T-helper 9 cell (primary cell): Measurements from ENCODE around the gene PADI6.

ENCODE experiments used
- DNase-seq: peaks from one replicate; pipeline ENCODE4 v3.0.0-alpha.2; 2020

Gene PADI6

GRCh38 chr1:17436380-17437174 is 64.6 kb downstream of the PADI6 start:
- no peak for DNase-seq

DNA sequence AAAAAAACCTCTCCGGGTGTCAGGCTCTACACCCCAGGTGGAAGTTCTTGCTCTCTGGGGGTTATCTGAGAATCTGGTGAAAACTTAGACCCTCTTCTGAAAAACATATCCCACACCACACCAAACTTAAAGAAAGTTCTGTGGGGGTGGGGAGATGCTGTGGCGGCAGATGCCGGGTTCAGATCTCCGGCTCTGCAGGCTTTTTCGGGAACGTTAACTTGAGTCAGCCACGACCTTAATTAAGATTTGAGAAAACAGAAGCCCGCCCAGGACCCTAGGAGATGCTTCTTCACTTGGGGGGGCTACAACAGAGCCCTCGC is 65.2 kb downstream of the PADI6 start:
- DNase-seq = no peak

- DNase-seq = peak; percentile 40
These were observed 65.8 kb downstream of the PADI6 start for GRCh38 chr1:17437580-17438317.

GRCh38 chr1:17438318-17439249 is 66.6 kb downstream of the PADI6 start:
- DNase-seq = peak; percentile 47

- peak; percentile 62 for DNase-seq
These were observed 67.5 kb downstream of the PADI6 start, which contains the start of gene RCC2 for GRCh38 chr1:17439250-17440073. RCC2 (minus strand) TSS chr1:17439677; CDS start chr1:17438514, 1,163 bp downstream.

- DNase-seq = no peak
These were observed 68.3 kb downstream of the PADI6 start for GRCh38 chr1:17440074-17440826.

DNA sequence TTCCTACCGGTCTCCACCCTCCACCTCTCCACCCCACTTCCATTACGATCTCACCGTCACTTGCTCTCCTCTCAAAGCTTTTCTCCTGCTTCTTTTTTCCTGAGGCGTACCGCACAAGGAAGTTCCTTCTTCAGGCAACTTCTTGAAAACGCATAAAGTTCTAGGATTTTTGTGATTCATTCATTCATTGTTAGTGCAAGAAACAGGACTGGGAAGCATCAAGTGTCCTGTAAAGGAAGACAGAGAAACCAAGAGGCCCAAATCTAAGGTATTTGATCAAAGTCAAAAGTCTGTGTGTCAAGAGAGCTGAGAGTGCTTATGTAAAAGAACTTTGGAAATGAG is 68.8 kb downstream of the PADI6 start:
- DNase-seq = no peak

GRCh38 chr1:17441265-17441992 is 69.4 kb downstream of the PADI6 start:
- no peak for DNase-seq

DNA sequence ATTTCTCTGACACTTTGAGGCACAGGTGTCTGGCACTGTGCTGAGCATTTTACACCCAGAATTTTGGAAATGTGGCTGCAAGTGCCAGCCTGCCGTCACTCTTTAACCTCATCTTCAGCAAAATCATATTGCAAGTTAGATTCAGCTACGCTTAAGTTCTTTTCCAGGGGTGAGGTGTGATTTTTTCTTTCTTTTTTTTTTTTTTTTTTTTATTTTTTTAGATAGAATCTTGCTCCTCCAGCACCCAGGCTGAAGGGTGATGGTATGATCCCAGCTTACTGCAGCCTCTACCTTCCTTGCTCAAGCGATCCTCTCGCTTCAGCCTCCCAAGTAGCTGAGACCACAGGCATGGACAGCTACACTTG is 70.0 kb downstream of the PADI6 start:
- no peak for DNase-seq

DNA sequence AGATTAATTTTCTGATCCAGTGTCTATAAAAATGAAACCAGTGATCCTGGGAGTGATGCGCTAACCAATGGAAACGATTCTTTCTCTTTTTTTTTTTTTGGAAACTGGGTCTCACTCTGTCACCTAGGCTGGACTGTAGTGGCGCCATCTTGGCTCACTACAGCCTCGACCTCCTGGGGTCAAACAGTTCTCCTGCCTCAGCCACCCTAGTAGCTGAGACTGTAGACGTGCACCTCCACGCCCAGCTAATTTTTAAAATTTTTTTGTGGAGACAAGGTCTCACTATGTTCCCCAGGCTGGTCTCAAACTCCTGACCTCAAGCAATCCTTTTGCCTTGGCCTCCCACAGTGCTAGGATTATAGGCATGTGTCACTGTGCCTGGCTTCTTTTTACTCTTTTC is 70.8 kb downstream of the PADI6 start:
- no peak for DNase-seq

DNA sequence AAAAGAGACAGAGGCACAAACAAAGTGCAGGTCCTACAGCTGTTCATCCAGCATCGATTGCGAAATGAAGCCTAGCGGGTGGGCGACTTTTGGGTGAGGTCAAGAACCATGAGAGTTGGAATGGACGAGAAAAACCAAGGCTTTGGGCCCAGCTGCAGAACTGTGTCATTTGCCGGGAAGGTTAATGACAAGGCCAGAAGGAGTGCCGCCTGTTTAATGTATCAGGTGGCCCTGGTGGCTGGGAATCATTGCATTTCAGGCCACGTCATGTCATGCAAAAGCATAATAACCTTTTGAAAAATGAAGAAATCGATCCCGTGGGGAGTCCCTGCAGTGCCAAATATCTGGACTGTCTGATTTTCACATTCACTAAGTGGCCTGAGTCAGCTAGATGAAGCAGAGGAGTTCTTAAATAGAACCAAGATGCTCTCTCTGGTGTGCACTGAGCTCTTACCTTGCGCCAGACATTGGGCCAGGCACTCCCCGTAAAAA is 75.6 kb downstream of the PADI6 start:
- DNase-seq = no peak
